NCI-H2029 (cell line): ENCODE measurements around the gene MYT1.
"Not testable (repeated sequence)": the region's sequence is repeated elsewhere in the genome, so short reads cannot be mapped to it uniquely, and the experiment has no call there.

Experiments used
- DNase-seq: peaks from one replicate; lab custom pipeline; 2025; lab: John Stamatoyannopoulos, UW

MYT1 gene

DNA sequence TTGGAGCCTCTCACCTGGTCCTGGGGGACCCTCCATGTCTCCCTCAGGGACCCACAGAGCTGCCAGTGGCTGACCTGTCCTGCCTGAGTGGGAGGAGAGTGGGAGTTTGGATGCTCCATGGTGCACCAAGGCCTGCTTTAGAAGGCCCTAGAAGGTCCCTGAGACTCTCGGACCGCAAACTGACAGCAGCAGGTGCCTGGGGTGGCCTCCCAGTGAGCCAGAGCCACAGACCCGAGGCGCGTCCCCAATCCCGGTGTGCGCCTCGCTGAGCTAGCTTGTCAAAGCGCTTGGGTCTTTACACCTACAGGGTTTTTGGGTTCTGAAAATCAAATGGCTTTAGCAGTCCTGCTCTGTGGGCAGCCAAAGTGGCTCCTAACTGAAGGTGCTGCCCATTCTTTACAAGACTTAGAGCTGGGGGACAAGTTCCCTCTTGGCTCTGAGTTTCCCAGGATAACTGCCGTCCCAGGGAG, 4.9 kb downstream of the MYT1 start:
- no peak for DNase-seq

DNA sequence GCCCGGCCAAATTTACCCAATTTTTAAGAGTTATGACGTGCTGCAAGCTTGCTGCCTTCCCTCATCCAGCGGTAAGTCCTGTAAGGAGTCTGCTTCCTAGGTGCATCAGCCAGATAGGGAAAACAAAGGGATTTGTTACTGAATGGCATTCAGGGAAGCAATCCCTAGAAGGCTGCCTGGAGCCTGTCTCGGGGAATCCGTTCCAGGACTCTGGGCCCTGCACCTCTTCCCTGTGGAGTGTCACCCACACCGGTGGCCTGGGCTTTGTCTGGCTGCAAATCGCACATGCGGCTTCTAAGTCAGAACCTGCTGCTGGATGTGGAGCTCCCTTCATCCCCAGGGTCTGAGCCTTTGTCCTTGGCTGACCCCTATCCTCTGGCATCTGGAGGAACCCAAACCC, 7.0 kb downstream of the MYT1 start:
- no peak for DNase-seq

DNA sequence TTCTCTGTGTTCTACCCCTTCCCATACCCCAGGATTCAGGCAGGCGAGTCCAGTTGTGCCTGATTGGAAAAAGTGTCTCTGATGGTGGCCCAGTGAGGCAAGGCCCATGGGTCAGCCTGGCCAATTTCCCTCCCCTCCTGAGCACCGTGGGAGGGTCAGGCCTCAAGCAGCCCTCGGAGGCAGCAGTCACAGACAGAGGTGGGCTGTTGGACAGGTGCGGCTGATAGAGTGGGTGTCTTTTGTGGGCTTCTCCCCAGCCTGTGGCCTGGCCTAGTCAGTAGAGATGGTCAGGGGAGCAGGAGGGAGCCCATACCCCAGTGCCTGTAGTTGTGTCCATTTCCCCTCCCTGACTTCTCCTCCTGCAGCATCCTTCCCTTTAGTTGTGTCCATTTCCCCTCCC, 8.9 kb downstream of the MYT1 start:
- no peak for DNase-seq

DNA sequence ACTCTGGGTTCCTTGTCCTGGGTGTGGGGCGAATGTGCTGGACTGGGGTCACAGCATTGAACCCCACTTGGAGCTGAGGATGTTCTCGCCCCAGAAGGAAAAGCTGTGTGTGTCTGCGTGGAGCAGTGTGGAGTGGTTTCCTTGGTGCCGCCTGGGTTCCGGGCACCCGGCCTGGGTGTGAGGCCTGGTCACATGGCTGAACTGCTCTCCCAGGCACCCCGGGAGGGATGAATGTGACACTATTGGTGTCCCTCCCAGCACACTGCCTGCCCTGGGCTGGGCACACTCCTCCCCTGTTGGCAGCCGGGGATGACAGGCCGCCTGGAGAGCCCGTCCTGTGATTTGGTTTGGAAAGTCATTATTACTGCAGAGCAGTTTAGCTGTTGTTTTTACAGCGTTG, 12.3 kb downstream of the MYT1 start:
- no peak for DNase-seq

DNA sequence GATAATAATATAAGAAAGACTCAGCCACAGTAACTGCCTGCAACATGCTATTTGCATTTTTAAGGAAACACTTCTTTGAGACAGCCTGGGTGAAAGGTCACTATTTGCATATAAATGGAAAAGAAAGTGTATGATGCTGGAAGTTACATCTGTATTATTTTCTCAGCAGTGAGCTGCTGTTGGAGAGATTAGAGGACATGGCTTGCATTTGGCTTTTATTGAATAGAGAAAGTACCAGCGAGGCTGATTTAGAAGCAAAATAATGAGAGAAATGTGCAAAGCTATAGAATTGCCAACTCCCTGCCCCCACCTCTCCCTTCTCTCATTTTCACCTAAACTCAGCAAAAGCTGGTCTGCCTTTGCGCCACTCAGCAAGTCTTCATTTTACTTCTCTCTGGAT, 12.7 kb downstream of the MYT1 start:
- DNase-seq, result no peak

DNA sequence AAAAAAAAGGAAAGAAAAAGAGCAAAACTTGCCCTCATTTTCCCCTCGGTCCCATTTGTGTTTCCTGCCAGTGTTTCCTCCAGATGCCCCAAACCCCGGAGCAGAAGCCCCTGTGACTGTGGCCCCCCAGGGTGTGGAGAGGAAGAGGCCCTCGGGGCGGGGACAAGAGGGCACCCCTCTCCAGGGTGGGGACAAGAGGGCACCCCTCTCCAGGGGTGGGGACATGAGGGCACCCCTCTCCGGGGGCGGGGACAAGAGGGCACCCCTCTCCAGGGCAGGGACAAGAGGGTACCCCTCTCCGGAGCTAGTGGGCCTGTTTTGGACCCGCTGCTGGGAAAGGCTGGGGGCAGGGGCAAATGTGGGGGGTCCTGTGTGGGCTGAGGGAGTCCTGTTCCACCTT, 13.1 kb downstream of the MYT1 start:
- no peak for DNase-seq

DNA sequence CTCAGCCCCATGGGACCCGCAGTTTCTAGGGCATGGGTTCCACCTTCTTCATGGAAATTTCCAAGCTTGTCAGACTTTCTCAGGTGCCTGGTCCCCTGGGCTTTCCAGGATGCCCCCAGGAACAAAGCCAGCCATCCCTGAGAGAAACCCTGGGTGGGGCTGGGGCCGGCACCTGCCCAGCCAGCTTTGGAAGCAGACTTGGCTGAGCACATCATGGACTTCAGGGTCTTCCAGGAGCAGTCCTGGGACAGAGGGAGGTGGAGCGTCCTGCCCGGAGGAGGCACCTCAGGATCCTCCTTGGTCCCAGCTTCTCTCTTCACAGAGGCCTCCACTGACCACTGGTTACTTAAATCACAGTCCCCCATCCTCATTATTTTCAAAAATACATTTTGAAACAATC, 13.5 kb downstream of the MYT1 start:
- DNase-seq, result no peak

DNA sequence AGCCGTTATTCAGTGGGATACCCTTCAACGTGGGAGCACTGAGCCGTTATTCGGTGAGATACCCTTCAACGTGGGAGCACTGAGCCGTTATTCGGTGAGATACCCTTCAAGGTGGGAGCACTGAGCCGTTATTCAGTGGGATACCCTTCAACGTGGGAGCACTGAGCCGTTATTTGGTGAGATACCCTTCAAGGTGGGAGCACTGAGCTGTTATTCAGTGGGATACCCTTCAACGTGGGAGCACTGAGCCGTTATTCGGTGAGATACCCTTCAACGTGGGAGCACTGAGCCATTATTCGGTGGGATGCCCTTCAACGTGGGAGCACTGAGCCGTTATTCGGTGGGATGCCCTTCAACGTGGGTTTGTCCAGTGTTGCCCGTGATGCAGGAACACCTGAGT, 14.7 kb downstream of the MYT1 start:
- not testable (repeated sequence) for DNase-seq

DNA sequence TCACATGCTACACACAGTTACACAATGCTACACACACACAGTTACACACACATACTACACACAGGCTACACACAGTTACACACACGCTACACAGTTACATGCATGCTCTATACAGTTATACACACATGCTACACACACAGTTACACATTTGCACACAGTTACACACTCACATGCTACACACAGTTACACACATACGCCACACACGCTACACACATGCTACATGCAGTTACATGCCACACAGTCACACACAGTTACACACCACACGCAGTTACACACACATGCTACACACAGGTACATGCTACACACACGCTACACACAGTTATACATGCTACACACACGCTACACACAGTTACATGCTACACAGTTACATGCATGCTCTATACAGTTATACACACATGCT, 15.6 kb downstream of the MYT1 start:
- no peak for DNase-seq

DNA sequence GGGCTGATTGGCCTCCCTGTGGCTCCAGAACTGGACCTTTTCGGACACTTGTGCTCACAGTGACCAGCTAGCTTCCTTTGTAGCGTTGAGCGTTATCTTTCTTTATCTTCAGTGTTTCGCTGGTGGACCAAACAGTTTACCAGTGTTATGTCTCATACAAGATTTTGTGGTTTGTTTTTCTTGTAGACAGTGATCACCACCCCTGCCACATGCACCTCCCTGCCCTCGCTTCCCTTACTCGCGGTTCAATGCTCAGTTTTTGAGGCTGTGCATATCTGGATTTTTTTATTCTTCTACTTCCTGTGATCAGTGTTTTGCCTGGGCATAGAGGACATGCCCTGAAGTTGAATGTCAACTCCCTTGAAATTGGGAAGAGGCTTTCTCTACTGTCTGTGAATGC, 16.4 kb downstream of the MYT1 start:
- no peak for DNase-seq

DNA sequence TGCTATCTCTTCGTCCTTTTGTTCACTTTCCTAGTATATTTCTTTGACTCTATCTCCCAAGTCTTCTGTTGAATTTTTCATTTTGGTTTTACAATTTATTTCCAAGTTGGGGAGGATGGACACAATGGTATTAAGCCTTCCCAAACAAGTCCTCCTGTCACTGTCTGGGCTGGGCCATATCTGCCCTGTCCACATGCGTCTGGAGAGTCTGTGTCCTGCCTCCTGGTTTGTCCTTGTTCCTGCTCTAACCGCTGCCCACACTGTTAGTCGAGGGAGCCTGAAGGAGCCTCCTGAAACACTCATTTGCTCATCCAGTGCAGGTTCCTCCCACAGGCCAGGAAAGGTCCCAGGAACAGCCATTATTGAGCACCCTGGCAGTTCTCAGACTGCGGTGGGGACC, 17.1 kb downstream of the MYT1 start:
- no peak for DNase-seq

DNA sequence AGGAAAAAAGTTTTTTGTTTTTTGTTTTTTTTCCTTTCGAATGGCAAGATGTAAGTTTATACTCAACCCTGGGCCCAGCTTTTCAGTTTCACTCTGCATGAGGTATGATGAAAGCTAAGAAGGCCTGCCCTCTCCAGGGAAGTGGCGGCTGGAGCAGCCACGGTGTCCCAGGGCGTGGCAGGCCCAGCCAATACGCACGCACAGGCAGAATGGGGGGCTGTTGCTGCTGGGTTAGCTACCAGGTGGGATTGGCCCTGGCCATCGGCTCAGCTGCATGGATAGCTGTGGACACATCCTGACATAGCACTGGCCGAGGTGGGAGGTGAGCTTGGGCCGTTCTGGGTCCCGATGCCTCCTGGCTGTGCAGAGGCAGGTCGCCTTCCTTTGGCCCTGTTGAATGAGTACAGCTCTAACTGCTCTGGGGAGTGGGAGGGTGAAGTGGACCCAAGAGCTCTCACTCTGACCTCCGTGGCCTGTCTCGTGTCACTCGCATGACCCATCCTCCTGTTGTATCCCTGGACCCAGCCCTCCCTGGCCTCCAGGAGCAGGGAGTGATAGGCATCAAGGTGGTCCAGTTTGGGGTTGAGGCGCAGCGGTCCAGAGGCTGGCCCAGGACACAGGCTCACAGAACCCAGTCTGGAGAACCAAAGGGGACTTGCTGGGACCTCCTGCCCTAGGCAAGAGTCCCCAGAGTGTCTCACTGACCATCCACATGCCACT, 18.1 kb downstream of the MYT1 start:
- no peak for DNase-seq

DNA sequence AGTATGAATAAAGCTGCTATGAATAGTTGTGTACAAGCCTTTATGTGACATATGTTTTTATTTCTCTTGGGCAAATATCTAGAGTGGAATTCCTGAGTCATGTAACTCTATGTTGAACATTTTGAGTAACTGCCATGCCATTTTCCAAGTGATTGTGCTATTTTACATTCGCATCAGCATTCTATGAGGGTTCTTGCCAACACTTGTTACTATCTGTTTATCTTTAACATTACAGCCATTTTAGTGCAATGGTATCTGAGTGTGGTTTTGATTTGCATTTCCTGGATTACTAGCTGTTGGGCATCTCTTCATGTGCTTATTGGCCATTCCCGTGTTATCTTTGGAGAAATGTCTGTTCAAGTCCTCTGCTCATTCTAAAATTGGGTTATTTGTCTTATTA, 19.1 kb downstream of the MYT1 start:
- no peak for DNase-seq

DNA sequence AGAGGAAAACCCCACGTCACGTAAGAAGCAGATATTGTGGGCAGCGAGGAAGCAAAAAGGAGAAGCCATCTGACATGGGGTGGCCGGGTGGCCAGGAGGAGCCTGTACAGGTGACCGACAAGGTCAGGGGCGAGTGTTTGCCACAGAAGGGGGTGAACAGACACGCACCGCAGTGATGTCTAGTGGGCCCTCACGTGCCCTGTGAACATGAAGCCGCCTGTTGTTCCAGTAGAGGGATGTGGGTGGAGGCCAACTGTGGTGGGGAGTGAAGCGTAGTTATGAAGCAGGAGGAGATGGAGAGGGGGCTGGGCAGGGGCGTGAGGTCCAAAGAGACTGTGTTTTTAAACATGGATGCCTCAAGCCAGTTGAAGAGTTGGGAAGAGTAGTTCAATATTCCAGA, 20.5 kb downstream of the MYT1 start:
- no peak for DNase-seq

DNA sequence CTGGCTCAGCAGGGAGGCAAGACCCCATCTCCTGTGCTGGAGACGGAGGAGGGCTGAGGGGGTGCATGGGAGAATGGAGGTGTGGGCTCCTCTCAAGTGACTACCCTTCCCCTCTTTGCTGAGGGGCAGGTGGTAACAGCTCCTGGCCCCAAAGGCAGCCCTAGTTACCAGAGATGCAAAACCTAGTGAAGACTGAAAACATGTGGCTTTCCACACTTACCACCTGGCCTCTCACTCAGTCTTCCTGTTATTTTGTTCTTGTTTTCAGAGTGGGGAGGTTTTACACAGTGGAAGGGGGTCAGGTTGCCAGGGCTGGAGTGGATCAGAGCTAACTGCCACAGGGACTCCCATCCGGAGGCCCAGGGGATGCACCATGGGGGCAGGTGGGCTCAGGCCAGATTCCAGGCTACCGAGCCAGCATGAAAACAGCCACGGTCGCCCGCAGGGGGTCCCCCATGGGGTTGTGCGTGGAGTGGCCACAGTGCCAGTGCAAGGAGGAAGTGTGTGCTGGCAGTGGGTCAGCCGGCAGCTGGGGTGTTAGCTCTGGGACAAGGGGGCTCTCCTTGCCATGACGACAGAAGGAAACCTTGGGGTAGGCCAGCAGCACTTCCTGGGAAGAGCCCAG, 21.1 kb downstream of the MYT1 start:
- no peak for DNase-seq

DNA sequence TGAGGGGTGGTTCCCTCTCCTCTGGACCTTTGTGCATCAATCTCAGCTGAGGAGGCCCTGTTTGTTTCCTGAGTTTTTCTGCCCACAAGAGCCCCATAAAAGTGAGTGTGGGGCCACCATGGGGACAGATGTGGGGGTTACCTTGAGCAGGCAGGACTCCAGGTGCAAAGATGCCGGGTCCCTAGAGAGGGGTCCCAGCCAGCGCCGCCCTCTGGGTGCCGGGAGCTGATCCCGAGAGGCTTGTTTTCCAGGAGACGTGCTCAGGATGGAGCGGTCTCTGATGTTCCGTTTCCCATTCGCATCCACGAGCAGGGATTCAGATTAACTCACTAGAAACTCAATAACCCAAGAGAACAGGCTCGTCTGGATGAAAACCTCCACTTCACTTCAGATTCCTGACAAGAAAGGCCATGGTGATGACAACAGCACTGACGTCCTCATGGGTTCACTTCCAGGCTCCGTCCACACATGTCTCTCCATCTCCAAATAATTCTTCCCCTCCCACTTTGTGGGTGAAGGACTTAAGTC, 21.9 kb downstream of the MYT1 start:
- no peak for DNase-seq

DNA sequence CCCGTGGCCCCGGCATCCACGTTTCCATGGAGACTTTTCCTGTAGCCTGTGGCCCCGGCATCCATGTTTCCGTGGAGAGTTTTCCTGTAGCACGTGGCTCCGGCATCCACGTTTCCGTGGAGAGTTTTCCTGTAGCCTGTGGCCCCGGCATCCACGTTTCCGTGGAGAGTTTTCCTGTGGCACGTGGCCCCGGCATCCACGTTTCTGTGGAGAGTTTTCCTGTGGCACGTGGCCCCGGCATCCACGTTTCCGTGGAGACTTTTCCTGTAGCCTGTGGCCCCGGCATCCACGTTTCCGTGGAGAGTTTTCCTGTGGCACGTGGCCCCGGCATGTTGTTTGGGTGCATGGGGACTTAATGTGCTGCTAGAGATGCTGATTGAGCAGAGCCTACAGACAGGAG, 23.0 kb downstream of the MYT1 start:
- not testable (repeated sequence) for DNase-seq

DNA sequence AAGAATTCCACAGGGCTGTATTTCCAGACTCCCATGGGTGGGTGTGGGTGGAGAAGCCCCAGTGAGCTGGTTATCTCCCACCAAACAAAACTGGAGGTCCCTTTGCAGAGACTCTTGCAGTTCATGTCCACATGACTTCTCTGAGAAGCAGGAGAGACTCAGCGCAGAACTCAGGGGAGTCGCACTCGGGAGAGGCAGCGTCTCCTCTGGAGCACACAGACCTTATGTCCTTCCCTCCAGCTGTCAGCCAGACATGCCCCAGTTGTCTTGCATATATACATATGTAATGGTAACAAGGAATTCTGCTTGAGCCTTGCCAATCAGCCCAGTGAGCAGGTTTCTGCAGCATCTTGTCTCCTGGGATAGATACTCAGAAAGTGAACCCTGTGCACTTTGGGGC, 23.8 kb downstream of the MYT1 start:
- DNase-seq, result no peak

DNA sequence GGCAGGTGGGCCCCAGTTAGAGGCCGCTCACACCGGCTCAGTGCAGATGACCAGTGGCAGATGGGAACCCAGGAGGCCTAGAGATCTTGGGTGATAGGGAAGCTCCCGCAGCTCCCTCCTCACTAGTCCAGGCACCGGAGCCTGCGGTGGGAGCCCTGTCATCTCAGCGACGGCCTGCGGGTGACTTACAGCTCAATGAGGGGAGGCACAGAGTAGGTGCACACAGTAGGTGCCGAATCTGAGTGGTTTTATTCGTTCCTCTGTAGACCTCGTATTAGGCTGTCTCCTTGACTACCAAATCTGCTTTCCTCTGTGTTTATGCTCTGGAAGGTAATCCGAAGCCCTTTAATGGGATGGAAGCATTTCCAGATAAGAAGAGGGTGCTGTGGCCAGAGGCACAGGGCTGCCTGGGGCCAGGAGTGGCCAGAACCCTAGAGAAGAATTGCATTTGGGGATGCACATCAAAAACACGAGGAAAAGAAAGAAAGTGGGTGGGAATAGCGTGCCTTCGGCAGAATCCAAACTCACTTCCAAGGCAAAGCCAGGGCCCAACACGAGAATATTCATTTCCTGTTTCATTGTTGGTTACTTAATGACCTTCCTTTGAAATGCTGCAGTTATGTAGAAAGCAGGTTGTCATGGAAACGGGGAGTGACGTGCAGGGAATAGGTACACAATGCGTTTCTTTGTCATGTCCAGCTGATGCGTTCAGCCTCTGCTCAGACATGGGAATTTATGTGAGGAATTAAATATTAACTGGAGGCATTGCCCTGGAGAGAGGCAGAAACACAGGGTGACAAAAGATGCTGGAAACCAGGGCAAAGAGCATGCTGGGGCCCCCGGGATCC, 24.7 kb downstream of the MYT1 start:
- peak; percentile 97 for DNase-seq

DNA sequence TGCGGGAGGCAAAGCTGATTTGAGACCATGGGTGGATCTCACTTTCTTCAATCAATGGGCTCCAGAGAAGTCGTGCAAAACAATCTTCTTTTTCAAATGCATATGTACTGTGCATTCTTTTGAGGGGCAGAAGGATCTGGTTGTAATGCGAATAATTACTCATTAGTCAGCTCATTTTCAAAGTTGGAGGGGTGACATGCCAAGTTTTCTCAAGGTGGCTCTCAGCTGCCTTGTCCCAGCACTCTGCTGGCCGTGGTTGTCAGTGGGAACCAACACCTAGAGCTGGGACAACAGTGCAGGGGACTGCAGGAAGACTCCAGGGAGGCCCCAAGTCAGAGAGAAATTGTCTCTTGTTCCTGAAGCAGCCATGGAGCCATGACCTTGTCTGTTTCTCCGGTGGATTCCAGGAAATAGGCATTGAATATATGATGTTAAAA, 25.3 kb downstream of the MYT1 start:
- no peak for DNase-seq

DNA sequence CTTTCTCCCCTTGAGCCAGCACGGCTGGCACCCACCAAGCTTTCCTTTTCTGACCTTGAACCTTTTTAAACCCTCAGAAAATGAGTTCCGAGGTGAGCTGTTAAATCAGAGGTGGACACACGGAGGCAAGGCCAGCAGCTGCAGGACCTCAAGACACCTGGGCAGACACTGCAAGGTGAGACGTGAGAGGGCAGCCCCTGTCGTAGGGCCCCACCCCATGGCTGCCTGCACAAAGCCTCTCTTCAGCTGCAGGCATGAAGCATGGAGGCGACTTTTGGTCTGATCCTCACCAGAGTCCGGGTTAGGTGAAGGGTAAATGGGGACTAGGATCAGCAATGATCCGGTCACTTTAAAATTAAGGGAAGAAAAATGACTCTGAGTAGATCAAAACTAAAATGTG, 25.7 kb downstream of the MYT1 start:
- DNase-seq, result no peak

DNA sequence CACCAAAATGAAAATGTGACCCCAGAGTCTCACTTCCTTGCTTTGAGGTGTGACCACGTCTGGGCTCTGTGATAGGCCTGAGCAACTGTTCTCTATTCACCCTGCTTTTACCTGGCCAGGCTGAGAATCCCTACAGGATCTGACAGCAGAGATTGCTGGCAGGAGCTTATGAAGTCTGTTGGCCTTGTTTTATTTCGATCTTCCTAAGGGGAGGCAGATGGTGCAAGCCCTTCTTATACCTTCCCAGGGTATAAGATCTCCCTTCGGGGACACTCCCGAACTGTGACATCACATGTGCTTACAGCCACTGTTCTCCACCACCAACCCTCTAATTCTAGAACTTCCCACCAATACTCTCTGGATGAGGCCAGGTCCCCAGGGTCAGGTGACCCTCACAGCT, 26.8 kb downstream of the MYT1 start:
- no peak for DNase-seq

DNA sequence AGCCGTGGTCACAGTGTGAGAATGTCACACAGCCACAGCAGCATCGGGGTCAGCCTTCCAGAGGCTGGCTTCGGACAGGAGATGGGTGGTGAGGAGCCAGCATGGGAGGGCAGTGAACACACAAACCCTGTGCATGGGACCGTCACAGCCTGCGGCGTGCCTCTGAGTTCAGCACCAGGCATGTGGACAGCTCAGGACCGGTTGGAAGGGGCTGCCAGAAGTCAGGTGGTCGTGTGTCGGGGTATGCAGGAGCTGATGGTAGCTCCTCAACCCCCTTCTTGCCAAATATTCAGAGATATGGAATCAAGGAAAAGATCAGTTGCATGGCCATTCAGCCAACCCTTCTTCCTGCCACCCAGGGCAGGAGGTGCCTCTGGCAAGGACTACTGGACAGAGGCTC, 28.2 kb downstream of the MYT1 start:
- DNase-seq, result no peak
